Lower lobe of right lung (tissue), 2 donors: Measurements from ENCODE around the gene DCP1B. TPM values are rescaled to one million over a fixed set of nuclear protein-coding genes. Genes with fewer than 3 reads are reported as not detected.

Experiments used
- ATAC-seq, 2 donors: fragments of 200-7000 bp; cut with Tn5 transposase; one replicate each; pipeline ENCODE4 v1.9.1; 2020 to 2022; ENCODE audit warnings: mild to moderate bottlenecking in 2 of 2, moderate library complexity in 2 of 2
- DNase-seq: peaks from one replicate; pipeline ENCODE4 v3.0.0-alpha.2; 2020
- H3K27ac ChIP-seq: fragments of 200-600 bp; one replicate; pipeline ENCODE4 v1.8.0; 2022
- H3K27me3 ChIP-seq: fragments of 200-600 bp; one replicate; pipeline ENCODE4 v1.8.0; 2022; ENCODE audit warnings: low read depth
- H3K36me3 ChIP-seq: fragments of 200-600 bp; one replicate; pipeline ENCODE4 v1.8.0; 2022; ENCODE audit warnings: mild to moderate bottlenecking
- H3K4me1 ChIP-seq: fragments of 200-600 bp; one replicate; pipeline ENCODE4 v1.8.0; 2022
- H3K4me3 ChIP-seq: fragments of 200-600 bp; one replicate; pipeline ENCODE4 v1.8.0; 2022; ENCODE audit warnings: mild to moderate bottlenecking
- H3K9me3 ChIP-seq: fragments of 200-600 bp; one replicate; pipeline ENCODE4 v1.8.0; 2022
- intact Hi-C: fragments of 100-400 bp; cut with DNase I; formaldehyde crosslinking; loops from one replicate; pipeline ENCODE4 v1.11.0; 2022
- total RNA-seq: library from RNA; stranded (reverse); fragmentation: NEBNext Ultra II Directional; extraction: Animal tissue kit (Norgen Biotek cat#: 25700); gene quantifications from one replicate; pipeline ENCODE4 v1.2.1, GENCODE V29; 2021
- TF ChIP-seq, protein P1 (sequence below): fragments of 200-600 bp; IDR thresholded peaks from one replicate; pipeline ENCODE4 v1.8.0; 2022; ENCODE audit warnings: antibody characterized with exemption, mild to moderate bottlenecking
- donor health status: DM: no; HTN: yes; CAD: no; lungs with severe emphysema.

The DCP1B gene
- total RNA-seq, 1 donor from 2014 or later, result 12.4 TPM

DNA sequence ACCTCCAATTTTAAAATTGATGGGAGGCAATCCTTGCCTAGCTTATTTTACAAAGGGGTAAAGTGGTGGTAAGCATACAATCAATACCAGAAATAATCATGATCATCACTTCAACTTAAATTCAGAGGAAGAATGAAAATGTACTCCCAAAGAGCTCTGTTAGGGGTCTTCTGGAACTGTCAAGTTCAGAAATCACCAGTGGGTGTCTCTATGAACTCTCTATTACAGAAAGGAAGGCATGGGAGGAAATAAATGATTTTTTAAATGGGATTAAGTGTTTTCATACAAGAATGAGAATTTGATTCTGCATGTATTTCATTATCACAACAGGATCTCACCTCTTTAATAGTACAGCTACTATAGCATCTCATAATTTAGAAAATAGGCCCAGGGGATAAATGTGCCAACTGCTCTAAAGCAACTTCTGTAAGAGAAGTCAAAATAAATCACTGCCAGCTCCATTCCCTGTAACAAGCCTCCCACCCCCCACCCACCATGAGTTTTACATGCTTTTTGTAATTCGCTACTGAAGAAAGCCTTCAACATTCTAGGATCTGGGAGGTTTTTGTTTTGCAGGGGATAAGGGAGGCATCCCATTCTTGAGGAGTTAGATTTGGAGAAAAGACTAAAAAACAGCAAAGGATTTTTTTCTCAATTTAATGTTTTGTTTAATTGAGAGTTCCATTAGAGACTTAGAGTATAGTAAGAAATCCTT lies 9.7 kb downstream of the DCP1B start:
- DNase-seq (no peak), ATAC-seq (no peak)
- Histone ChIP-seq H3K27ac (peak overlapping the region; percentile 51), H3K9me3 (no peaks in the 10 kb centered on the region), H3K4me1 (peaks cover 17% of the 10 kb centered on the region), H3K36me3 (peaks cover 48% of the 10 kb centered on the region), H3K27me3 (no peaks in the 10 kb centered on the region), H3K4me3 (no peak overlapping the region)
- intact Hi-C loops, result no loop called here
- TF ChIP-seq, protein P1, sequence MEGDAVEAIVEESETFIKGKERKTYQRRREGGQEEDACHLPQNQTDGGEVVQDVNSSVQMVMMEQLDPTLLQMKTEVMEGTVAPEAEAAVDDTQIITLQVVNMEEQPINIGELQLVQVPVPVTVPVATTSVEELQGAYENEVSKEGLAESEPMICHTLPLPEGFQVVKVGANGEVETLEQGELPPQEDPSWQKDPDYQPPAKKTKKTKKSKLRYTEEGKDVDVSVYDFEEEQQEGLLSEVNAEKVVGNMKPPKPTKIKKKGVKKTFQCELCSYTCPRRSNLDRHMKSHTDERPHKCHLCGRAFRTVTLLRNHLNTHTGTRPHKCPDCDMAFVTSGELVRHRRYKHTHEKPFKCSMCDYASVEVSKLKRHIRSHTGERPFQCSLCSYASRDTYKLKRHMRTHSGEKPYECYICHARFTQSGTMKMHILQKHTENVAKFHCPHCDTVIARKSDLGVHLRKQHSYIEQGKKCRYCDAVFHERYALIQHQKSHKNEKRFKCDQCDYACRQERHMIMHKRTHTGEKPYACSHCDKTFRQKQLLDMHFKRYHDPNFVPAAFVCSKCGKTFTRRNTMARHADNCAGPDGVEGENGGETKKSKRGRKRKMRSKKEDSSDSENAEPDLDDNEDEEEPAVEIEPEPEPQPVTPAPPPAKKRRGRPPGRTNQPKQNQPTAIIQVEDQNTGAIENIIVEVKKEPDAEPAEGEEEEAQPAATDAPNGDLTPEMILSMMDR, result no peak

DNA sequence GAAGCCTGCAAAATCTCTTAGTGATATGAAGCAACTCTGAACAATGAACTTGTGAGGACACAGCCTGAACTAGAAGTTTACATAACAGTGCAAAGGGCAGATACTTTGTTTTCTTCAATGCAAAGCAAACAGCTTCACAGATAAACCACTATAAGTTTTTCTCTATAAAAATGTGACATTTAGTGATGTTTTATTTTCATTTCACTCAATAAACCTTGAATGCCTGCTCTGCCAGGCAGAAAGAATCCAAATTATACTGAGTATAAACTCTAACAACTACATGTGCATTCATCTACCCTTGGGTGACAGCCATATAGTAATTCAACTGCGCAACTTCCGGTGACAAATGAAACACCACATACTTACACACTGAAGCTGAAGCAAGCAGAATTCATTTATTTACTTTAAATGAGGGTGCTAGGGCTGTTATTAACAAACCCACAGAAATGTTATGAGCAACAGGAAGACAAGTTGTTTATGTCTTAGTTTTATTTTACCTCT lies 10.3 kb downstream of the DCP1B start:
- Histone ChIP-seq H3K27ac (peak overlapping the region; percentile 51), H3K4me3 (no peak overlapping the region), H3K9me3 (no peaks in the 10 kb centered on the region), H3K27me3 (no peaks in the 10 kb centered on the region), H3K4me1 (peaks cover 17% of the 10 kb centered on the region), H3K36me3 (peaks cover 54% of the 10 kb centered on the region)
- ATAC-seq (peak; percentile 28 to 46), DNase-seq (no peak)
- intact Hi-C loops, result no loop called here
- TF ChIP-seq, protein P1, result no peak

DNA sequence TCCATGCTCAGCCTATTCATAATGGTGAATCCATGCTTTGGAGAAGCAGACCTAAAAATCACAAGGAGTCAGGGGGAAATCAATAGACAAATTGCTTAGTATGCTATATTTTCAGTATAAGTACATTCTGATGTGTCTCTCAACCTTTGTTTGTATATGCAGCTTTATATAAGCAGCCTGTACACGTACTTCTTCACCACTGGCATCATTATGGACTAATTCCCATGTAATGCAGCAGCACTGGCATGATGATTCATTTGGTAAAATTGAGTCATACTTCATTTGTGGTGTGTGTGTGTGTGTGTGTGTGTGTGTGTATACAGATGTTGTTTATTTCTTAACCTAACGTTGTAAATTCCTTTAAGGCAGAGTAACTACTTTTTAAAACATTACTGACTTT lies 10.9 kb downstream of the DCP1B start:
- Histone ChIP-seq H3K36me3 (peaks cover 60% of the 10 kb centered on the region), H3K9me3 (no peaks in the 10 kb centered on the region), H3K27ac (no peak overlapping the region), H3K4me3 (no peak overlapping the region), H3K4me1 (peaks cover 17% of the 10 kb centered on the region), H3K27me3 (no peaks in the 10 kb centered on the region)
- ATAC-seq (no peak), DNase-seq (no peak)
- intact Hi-C loops, result no loop called here
- TF ChIP-seq, protein P1, result no peak

DNA sequence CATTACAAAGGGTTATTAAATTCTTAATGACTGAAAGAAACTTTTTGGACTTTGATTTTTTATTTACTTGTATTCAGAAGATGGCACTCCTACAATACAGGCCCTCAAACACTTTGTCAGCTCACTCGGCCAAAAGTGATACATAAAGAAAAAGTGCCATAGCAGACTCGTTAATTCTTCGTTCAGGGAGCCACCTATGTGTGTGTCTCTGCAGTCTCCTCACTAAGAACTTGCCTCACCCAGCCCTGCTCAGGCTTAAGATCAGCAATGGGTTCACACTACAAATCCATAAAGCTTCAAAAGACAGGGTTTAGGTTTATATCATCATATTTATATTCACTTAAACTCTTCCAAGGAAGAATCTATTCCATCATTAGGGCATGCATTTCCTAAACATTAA lies 11.5 kb downstream of the DCP1B start:
- H3K4me3 ChIP-seq, result no peak overlapping the region
- H3K36me3 ChIP-seq, result peaks cover 62% of the 10 kb centered on the region
- DNase-seq (no peak), ATAC-seq (no peak)
- H3K27me3 ChIP-seq, result no peaks in the 10 kb centered on the region
- H3K4me1 ChIP-seq, result peaks cover 17% of the 10 kb centered on the region
- H3K9me3 ChIP-seq, result no peaks in the 10 kb centered on the region
- no peak overlapping the region for H3K27ac ChIP-seq
- intact Hi-C loops, result no loop called here
- TF ChIP-seq, protein P1, result no peak

DNA sequence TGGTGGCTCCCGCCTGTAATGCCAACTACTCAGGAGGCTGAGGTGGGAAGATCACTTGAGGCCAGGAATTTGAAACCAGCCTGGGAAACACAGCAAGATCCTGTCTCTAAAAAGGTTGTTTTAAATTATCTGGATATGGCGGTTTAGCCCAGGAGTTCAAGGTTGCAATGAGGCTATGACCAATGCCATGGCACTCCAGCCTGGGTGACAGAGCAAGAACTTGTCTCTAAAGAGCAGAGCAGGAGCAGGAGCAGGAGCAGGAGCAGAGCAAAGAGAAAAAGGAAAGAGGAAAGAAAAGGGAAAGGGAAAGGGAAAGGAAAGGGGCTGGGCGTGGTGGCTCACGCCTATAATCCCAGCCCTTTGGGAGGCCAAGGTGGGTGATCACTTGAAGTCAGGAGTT lies 15.1 kb downstream of the DCP1B start:
- TF ChIP-seq, protein P1, result no peak
- H3K36me3 ChIP-seq, result peaks cover 57% of the 10 kb centered on the region
- H3K4me1 ChIP-seq, result peaks cover 11% of the 10 kb centered on the region
- no peak overlapping the region for H3K4me3 ChIP-seq
- no peak overlapping the region for H3K27ac ChIP-seq
- peaks cover 13% of the 10 kb centered on the region for H3K9me3 ChIP-seq
- ATAC-seq, result no peak
- H3K27me3 ChIP-seq, result no peaks in the 10 kb centered on the region
- intact Hi-C loops, result no loop called here
- DNase-seq, result no peak
